SU-DHL-6 (cell line): ENCODE data around the gene ARHGEF16.

Source experiments
- H2AFZ ChIP-seq: fragments of 200-600 bp; sonication (generic); 2 replicates; pipeline ENCODE4 v1.6.1; 2014; ENCODE audit warnings: low read depth, mild to moderate bottlenecking, moderate library complexity, mixed read lengths, antibody characterized with exemption, low read length; ENCODE audit not compliant: severe bottlenecking
- H3F3A ChIP-seq: fragments of 200-600 bp; shearing (Covaris generic); 2 replicates; pipeline ENCODE4 v1.6.0; 2016; ENCODE audit warnings: antibody characterized with exemption, mild to moderate bottlenecking; ENCODE audit not compliant: insufficient read depth
- H3K27ac ChIP-seq: fragments of 200-600 bp; sonication (generic); 2 replicates; pipeline ENCODE4 v1.5.1; 2016; ENCODE audit warnings: low read depth, mild to moderate bottlenecking, low read length, moderate library complexity, mixed read lengths
- H3K27me3 ChIP-seq: fragments of 200-600 bp; sonication (generic), shearing (Covaris generic); 2 replicates; pipeline ENCODE4 v1.6.0; 2014; ENCODE audit warnings: mild to moderate bottlenecking, low read length
- H3K36me3 ChIP-seq: fragments of 200-600 bp; sonication (generic); 2 replicates; pipeline ENCODE4 v1.6.1; 2014; ENCODE audit warnings: mild to moderate bottlenecking, low read length, mixed read lengths
- H3K4me2 ChIP-seq: fragments of 300-600, 200-600 bp; shearing (Covaris generic), sonication (generic); 2 replicates; pipeline ENCODE4 v1.6.0; 2014; ENCODE audit warnings: low read length, low read depth, mild to moderate bottlenecking; ENCODE audit not compliant: poor library complexity, severe bottlenecking
- H3K4me3 ChIP-seq: fragments of 200-600 bp; sonication (generic); 2 replicates; pipeline ENCODE4 v1.5.1; 2014; ENCODE audit warnings: antibody characterized with exemption, low read length, mild to moderate bottlenecking, mixed read lengths; ENCODE audit not compliant: insufficient read depth, poor library complexity, severe bottlenecking
- H3K79me2 ChIP-seq: fragments of 200-600 bp; sonication (generic); 2 replicates; pipeline ENCODE4 v1.6.1; 2014; ENCODE audit warnings: mild to moderate bottlenecking, low read length, moderate library complexity; ENCODE audit not compliant: insufficient read depth
- H3K9ac ChIP-seq: fragments of 200-600 bp; sonication (generic); 2 replicates; pipeline ENCODE4 v1.7.0; 2014; ENCODE audit warnings: mild to moderate bottlenecking, low read length
- H3K9me2 ChIP-seq: fragments of 200-600 bp; sonication (generic); replicated peaks from 2 replicates; pipeline ENCODE4 v1.6.1; 2014; ENCODE audit warnings: low read length; ENCODE audit not compliant: insufficient read depth
- H3K9me3 ChIP-seq: fragments of 200-600 bp; sonication (generic); 2 replicates; pipeline ENCODE4 v1.6.1; 2014; ENCODE audit warnings: low read length, mixed read lengths; ENCODE audit not compliant: insufficient read depth
- H4K20me1 ChIP-seq: fragments of 200-600 bp; sonication (generic); 2 replicates; pipeline ENCODE4 v1.6.1; 2014; ENCODE audit warnings: low read depth, mild to moderate bottlenecking, antibody characterized with exemption, low read length, moderate library complexity, mixed read lengths
- CTCF ChIP-seq: fragments of 200-600 bp; sonication (generic); IDR thresholded peaks from one replicate; pipeline ENCODE4 v1.5.1; 2017; ENCODE audit warnings: antibody characterized with exemption, mild to moderate bottlenecking, low read length, moderate library complexity; ENCODE audit not compliant: insufficient read depth, poor library complexity, severe bottlenecking
- EZH2phosphoT487 ChIP-seq: fragments of 200-600 bp; sonication (generic), shearing (Covaris generic); conservative IDR thresholded peaks from 2 replicates; pipeline ENCODE4 v1.6.1; 2018; ENCODE audit warnings: mild to moderate bottlenecking, antibody characterized with exemption, low read length, moderate library complexity, mixed read lengths

The ARHGEF16 gene

GRCh38 chr1:3436901-3437300 lies 17.6 kb upstream of the ARHGEF16 start:
- Histone ChIP-seq H3K9me3 (no peaks in the 10 kb centered on the region), H3K27ac (no peak overlapping the region), H3K79me2 (no peaks in the 10 kb centered on the region), H3K9me2 (no peaks in the 10 kb centered on the region), H3F3A (no peaks in the 10 kb centered on the region), H3K4me2 (no peak overlapping the region), H4K20me1 (no peaks in the 10 kb centered on the region), H3K9ac (no peak overlapping the region), H2AFZ (no peak overlapping the region), H3K4me3 (no peak overlapping the region), H3K27me3 (no peaks in the 10 kb centered on the region), H3K36me3 (no peaks in the 10 kb centered on the region)
- TF ChIP-seq CTCF: no peak
- no peak for TF ChIP-seq EZH2phosphoT487

GRCh38 chr1:3438661-3439180 lies 15.7 kb upstream of the ARHGEF16 start:
- Histone ChIP-seq H3F3A (no peaks in the 10 kb centered on the region), H3K79me2 (no peaks in the 10 kb centered on the region), H3K36me3 (no peaks in the 10 kb centered on the region), H2AFZ (no peak overlapping the region), H3K27me3 (no peaks in the 10 kb centered on the region), H3K9me2 (no peaks in the 10 kb centered on the region), H3K27ac (no peak overlapping the region), H4K20me1 (no peaks in the 10 kb centered on the region), H3K4me3 (no peak overlapping the region), H3K4me2 (no peak overlapping the region), H3K9me3 (no peaks in the 10 kb centered on the region), H3K9ac (no peak overlapping the region)
- TF ChIP-seq CTCF (no peak), EZH2phosphoT487 (no peak)

- Histone ChIP-seq H3K36me3 (no peaks in the 10 kb centered on the region), H4K20me1 (no peaks in the 10 kb centered on the region), H3K9me3 (no peaks in the 10 kb centered on the region), H3K79me2 (no peaks in the 10 kb centered on the region), H3K4me2 (no peak overlapping the region), H3K27ac (no peak overlapping the region), H3K4me3 (no peak overlapping the region), H3K9ac (no peak overlapping the region), H3K9me2 (no peaks in the 10 kb centered on the region), H3K27me3 (no peaks in the 10 kb centered on the region), H2AFZ (no peak overlapping the region), H3F3A (no peaks in the 10 kb centered on the region)
- no peak for TF ChIP-seq CTCF
- no peak for TF ChIP-seq EZH2phosphoT487
These were observed 14.8 kb upstream of the ARHGEF16 start for GRCh38 chr1:3439346-3440299.
